ENCODE results near the gene CLIC5. TPM values are rescaled to one million over a fixed set of nuclear protein-coding genes. Genes with fewer than 3 reads are reported as not detected.

CLIC5 gene
- total RNA-seq, 4 donors from 2014 or later, result 0.56 to 1.3 (median 1.2) TPM

GRCh38 chr6:45952168-45952529 lies 63.5 kb downstream of the CLIC5 start:
- 68 to 81% methylated on average over 7 of the region's 7 CpGs for WGBS, 2 donors
- Histone ChIP-seq H3K9me3 (no peaks in the 10 kb centered on the region), H3K4me3 (no peak overlapping the region), H3K27me3 (peaks cover 0 to 4% (median 0%) of the 10 kb centered on the region in 4 donors), H3K36me3 (no peaks in the 10 kb centered on the region), H3K27ac (no peak overlapping the region), H3K4me1 (no peaks in the 10 kb centered on the region)
- intact Hi-C loops (cut with DNase I), result no loop called here
- TF ChIP-seq CTCF (IDR thresholded peaks at IDR 0.05) (no peak), POLR2A (IDR thresholded peaks at IDR 0.05) (no peak)
- no peak for DNase-seq

- Histone ChIP-seq H3K4me3 (no peak overlapping the region), H3K27ac (no peak overlapping the region), H3K27me3 (peaks cover 0 to 4% (median 0%) of the 10 kb centered on the region in 4 donors), H3K9me3 (no peaks in the 10 kb centered on the region), H3K4me1 (no peaks in the 10 kb centered on the region), H3K36me3 (no peaks in the 10 kb centered on the region)
- WGBS, 2 donors, result 49 to 52% methylated on average over 11 of the region's 11 CpGs
- no peak for TF ChIP-seq CTCF (IDR thresholded peaks at IDR 0.05)
- no peak for TF ChIP-seq POLR2A (IDR thresholded peaks at IDR 0.05)
- no peak for DNase-seq
- intact Hi-C loops (cut with DNase I), result no loop called here
Observed at GRCh38 chr6:45951321-45952167, 64.1 kb downstream of the CLIC5 start.

- Histone ChIP-seq H3K36me3 (no peaks in the 10 kb centered on the region), H3K9me3 (no peaks in the 10 kb centered on the region), H3K27me3 (peaks cover 0 to 4% (median 0%) of the 10 kb centered on the region in 4 donors), H3K4me3 (no peak overlapping the region), H3K27ac (no peak overlapping the region), H3K4me1 (no peaks in the 10 kb centered on the region)
- WGBS, 2 donors, result 80 to 83% methylated on average over 1 to 7 of the region's 7 CpGs
- intact Hi-C loops (cut with DNase I), result no loop called here
- DNase-seq, result no peak
- no peak for TF ChIP-seq CTCF (IDR thresholded peaks at IDR 0.05)
- no peak for TF ChIP-seq POLR2A (IDR thresholded peaks at IDR 0.05)
Observed at GRCh38 chr6:45949256-45949655, 66.4 kb downstream of the CLIC5 start.

- intact Hi-C loops (cut with DNase I), result no loop called here
- no peaks in the 10 kb centered on the region for H3K36me3 ChIP-seq
- no peak overlapping the region for H3K27ac ChIP-seq
- no peaks in the 10 kb centered on the region for H3K4me1 ChIP-seq
- H3K9me3 ChIP-seq, result no peaks in the 10 kb centered on the region
- peaks cover 0 to 4% (median 0%) of the 10 kb centered on the region in 4 donors for H3K27me3 ChIP-seq
- H3K4me3 ChIP-seq, result no peak overlapping the region
- no peak for DNase-seq
- TF ChIP-seq POLR2A (IDR thresholded peaks at IDR 0.05) (no peak), CTCF (IDR thresholded peaks at IDR 0.05) (no peak)
Observed at GRCh38 chr6:45947807-45948206, 67.9 kb downstream of the CLIC5 start.

- Histone ChIP-seq H3K27ac (no peak overlapping the region), H3K4me3 (no peak overlapping the region), H3K36me3 (no peaks in the 10 kb centered on the region), H3K27me3 (peaks cover 0 to 4% (median 0%) of the 10 kb centered on the region in 4 donors), H3K9me3 (no peaks in the 10 kb centered on the region), H3K4me1 (no peaks in the 10 kb centered on the region)
- no peak for DNase-seq
- 64 to 74% methylated on average over 5 to 6 of the region's 6 CpGs for WGBS, 2 donors
- intact Hi-C loops (cut with DNase I), result no loop called here
- TF ChIP-seq POLR2A (IDR thresholded peaks at IDR 0.05) (no peak), CTCF (IDR thresholded peaks at IDR 0.05) (no peak)
Observed at GRCh38 chr6:45946887-45947286, 68.8 kb downstream of the CLIC5 start.

Measured in esophagus squamous epithelium (tissue), 5 donors.